Fibroblast of lung (primary cell): ENCODE data around the gene GMPR.

Source experiments
- EZH2 ChIP-seq: IDR thresholded peaks from 2 replicates; pipeline ENCODE4 v1.5.1; 2012; ENCODE audit warnings: low read length, control low read depth, mild to moderate bottlenecking; ENCODE audit errors: missing control alignments
- TF ChIP-seq, protein P1 (sequence below), 2 donors: IDR thresholded peaks in 1 of 2; conservative IDR thresholded peaks in 1 of 2; 1 replicate in 1 of 2; 2 replicates in 1 of 2; pipeline ENCODE4 v1.5.1; 2011 to 2012; ENCODE audit warnings: low read length in 2 of 2, control low read depth in 1 of 2, inconsistent platforms in 1 of 2, low read depth in 1 of 2, mild to moderate bottlenecking in 1 of 2

DNA sequence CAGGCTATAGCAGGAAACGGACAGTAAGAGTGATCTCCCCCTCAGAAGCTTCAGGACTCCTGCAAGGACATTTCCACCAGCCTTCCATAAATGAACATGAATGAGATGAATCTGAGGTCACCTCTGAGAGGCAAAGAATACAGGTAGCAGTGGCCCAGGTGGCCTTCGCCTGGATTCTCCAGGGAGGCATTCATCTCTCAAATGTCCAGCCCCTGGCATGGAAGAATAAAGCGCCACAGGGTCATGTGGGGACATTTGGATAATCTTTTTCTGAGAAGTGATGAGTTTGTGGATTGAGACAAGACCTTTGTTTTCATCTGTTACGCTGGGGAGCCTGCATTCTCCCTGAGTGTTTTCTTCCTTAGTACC, 2.9 kb downstream of the GMPR start:
- TF ChIP-seq, protein P1, sequence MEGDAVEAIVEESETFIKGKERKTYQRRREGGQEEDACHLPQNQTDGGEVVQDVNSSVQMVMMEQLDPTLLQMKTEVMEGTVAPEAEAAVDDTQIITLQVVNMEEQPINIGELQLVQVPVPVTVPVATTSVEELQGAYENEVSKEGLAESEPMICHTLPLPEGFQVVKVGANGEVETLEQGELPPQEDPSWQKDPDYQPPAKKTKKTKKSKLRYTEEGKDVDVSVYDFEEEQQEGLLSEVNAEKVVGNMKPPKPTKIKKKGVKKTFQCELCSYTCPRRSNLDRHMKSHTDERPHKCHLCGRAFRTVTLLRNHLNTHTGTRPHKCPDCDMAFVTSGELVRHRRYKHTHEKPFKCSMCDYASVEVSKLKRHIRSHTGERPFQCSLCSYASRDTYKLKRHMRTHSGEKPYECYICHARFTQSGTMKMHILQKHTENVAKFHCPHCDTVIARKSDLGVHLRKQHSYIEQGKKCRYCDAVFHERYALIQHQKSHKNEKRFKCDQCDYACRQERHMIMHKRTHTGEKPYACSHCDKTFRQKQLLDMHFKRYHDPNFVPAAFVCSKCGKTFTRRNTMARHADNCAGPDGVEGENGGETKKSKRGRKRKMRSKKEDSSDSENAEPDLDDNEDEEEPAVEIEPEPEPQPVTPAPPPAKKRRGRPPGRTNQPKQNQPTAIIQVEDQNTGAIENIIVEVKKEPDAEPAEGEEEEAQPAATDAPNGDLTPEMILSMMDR (conservative IDR thresholded peaks at IDR 0.05 in 1 of 2, IDR thresholded peaks at IDR 0.05 in 1 of 2; ENCODE audit: low read depth in 1 of 2, low read length in 2 of 2): no peak
- TF ChIP-seq EZH2: no peak
